Progenitor cell of endocrine pancreas (in vitro differentiated cells): ENCODE measurements around the gene PLAAT4. TPM values are rescaled to one million over a fixed set of nuclear protein-coding genes. Genes with fewer than 3 reads are reported as not detected.

Experiments used
- DNase-seq: peaks from one replicate; pipeline ENCODE4 v3.0.0; 2021; ENCODE audit warnings: low spot score; ENCODE audit not compliant: unreplicated experiment
- H3K27ac Mint-ChIP-seq: 2 replicates; pipeline ENCODE4 v1.8.0; 2021; ENCODE audit warnings: mild to moderate bottlenecking, moderate library complexity, mixed read lengths
- H3K27me3 Mint-ChIP-seq: 2 replicates; pipeline ENCODE4 v1.8.0; 2021; ENCODE audit warnings: mixed read lengths
- H3K36me3 Mint-ChIP-seq: 2 replicates; pipeline ENCODE4 v1.8.0; 2022; ENCODE audit warnings: mixed read lengths; ENCODE audit not compliant: insufficient read depth
- H3K4me1 Mint-ChIP-seq: 2 replicates; pipeline ENCODE4 v1.8.0; 2021; ENCODE audit warnings: low read depth, mixed read lengths
- H3K4me3 Mint-ChIP-seq: 2 replicates; pipeline ENCODE4 v1.8.0; 2021; ENCODE audit warnings: low read depth, mild to moderate bottlenecking, moderate library complexity, mixed read lengths
- H3K9me3 Mint-ChIP-seq: 2 replicates; pipeline ENCODE4 v1.8.0; 2021; ENCODE audit warnings: low read depth, mixed read lengths
- total RNA-seq: library from RNA; stranded (reverse); gene quantifications from 2 replicates; pipeline ENCODE4 v1.2.1, GENCODE V29; 2021
- TF ChIP-seq, protein P1 (sequence below): fragments of 200-600 bp; sonication (generic); IDR thresholded peaks from one replicate; pipeline ENCODE4 v1.5.0; 2021; ENCODE audit warnings: antibody characterized with exemption, mild to moderate bottlenecking; ENCODE audit not compliant: unreplicated experiment

The PLAAT4 gene
- total RNA-seq, 1 donor from 2014 or later, result not detected

DNA sequence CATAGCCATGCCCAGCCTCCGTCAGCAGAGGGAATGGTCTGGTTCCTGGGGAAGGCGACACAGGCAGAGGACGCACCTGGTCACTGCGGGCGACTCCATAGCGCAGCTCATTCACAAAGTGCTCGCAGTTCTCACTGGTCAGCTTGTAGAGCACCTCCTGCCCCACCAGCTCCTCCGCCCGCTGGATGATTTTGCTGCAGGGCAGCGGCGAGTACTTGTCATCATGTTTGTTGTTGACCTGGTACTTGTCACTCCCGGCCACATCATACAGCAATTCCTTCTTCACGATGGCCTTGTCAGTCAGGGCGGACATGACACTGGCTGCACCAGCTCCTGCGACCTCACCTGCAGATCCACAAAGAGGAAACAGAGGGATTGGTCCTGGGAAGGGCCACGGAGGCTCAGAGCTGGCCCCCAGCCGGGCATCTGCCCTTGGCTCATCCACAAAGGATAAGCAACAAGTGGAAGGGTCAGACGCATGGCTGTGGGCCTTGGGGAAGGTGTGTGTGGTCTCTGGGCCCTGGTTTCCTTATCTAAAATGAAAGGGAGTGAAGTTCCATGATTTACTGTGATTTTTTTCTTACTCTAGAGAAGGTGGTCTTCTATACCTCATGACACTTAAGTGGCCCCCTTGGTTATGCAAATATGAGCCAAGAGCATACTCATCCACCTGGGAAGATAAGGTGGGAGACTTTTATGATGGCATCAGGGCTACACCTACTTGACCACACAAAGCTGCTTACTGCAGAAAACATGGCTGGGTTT, 53.6 kb downstream of the PLAAT4 start:
- H3K9me3 Mint-ChIP-seq, result no peaks in the 10 kb centered on the region
- TF ChIP-seq, protein P1, sequence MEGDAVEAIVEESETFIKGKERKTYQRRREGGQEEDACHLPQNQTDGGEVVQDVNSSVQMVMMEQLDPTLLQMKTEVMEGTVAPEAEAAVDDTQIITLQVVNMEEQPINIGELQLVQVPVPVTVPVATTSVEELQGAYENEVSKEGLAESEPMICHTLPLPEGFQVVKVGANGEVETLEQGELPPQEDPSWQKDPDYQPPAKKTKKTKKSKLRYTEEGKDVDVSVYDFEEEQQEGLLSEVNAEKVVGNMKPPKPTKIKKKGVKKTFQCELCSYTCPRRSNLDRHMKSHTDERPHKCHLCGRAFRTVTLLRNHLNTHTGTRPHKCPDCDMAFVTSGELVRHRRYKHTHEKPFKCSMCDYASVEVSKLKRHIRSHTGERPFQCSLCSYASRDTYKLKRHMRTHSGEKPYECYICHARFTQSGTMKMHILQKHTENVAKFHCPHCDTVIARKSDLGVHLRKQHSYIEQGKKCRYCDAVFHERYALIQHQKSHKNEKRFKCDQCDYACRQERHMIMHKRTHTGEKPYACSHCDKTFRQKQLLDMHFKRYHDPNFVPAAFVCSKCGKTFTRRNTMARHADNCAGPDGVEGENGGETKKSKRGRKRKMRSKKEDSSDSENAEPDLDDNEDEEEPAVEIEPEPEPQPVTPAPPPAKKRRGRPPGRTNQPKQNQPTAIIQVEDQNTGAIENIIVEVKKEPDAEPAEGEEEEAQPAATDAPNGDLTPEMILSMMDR, result no peak
- H3K4me1 Mint-ChIP-seq, result no peaks in the 10 kb centered on the region
- peaks cover 29% of the 10 kb centered on the region for H3K36me3 Mint-ChIP-seq
- DNase-seq, result no peak
- H3K27me3 Mint-ChIP-seq, result no peaks in the 10 kb centered on the region
- no peak overlapping the region for H3K4me3 Mint-ChIP-seq
- no peak overlapping the region for H3K27ac Mint-ChIP-seq

GRCh38 chr11:63592975-63593395, 56.4 kb downstream of the PLAAT4 start:
- Mint-ChIP-seq H3K9me3 (no peaks in the 10 kb centered on the region), H3K4me3 (no peak overlapping the region), H3K36me3 (peaks cover 34% of the 10 kb centered on the region), H3K4me1 (no peaks in the 10 kb centered on the region), H3K27me3 (no peaks in the 10 kb centered on the region), H3K27ac (no peak overlapping the region)
- DNase-seq, result no peak
- TF ChIP-seq, protein P1, result peak; percentile 46

DNA sequence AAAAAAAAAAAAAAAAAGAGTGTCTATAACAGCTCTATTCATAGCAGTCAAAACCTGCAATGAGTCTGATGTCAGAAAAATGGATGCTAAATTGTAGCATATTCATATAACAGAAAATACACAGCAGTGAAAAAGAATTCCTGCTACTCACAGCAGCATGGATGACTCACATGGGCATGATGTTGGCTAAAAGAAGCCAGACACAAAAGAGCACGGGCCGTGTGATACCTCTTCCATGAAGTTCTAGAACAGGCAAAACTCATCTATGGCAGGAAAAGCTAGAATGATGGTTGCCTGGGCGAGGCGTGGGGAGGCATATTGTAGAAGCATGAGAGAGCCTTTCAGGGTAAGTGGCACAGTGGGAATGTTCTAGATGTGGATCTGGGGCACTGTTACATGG, 58.7 kb downstream of the PLAAT4 start:
- no peak overlapping the region for H3K27ac Mint-ChIP-seq
- TF ChIP-seq, protein P1, result no peak
- H3K4me1 Mint-ChIP-seq, result no peaks in the 10 kb centered on the region
- H3K9me3 Mint-ChIP-seq, result no peaks in the 10 kb centered on the region
- H3K4me3 Mint-ChIP-seq, result no peak overlapping the region
- H3K36me3 Mint-ChIP-seq, result peaks cover 31% of the 10 kb centered on the region
- no peaks in the 10 kb centered on the region for H3K27me3 Mint-ChIP-seq
- no peak for DNase-seq

Other genes with a start within 250 kb of the PLAAT4 start
- gene SLC22A9, start 167.0 kb upstream of the PLAAT4 start, total RNA-seq, result not detected in 2 replicates
- 27.1 and 32.6 TPM in 2 replicates for gene PLAAT5, start 45.6 kb upstream of the PLAAT4 start, total RNA-seq
- gene LGALS12, start 30.7 kb upstream of the PLAAT4 start, total RNA-seq, result 2.3 and 2.4 TPM in 2 replicates
- not detected in 2 replicates for gene PLAAT2, start 26.6 kb downstream of the PLAAT4 start, total RNA-seq
- gene PLAAT3, start 77.6 kb downstream of the PLAAT4 start, total RNA-seq, result 41.9 and 46.3 TPM in 2 replicates
- 9.4 and 11.7 TPM in 2 replicates for gene ATL3, start 134.6 kb downstream of the PLAAT4 start, total RNA-seq
- 151 and 159 TPM in 2 replicates for gene RTN3, start 144.7 kb downstream of the PLAAT4 start, total RNA-seq
- 46.8 and 53.6 TPM in 2 replicates for gene ZFTA, start 232.0 kb downstream of the PLAAT4 start, total RNA-seq